HG02610 (cell line): ENCODE measurements around the gene TST.

Experiments
- ATAC-seq: cut with Tn5 transposase; IDR thresholded peaks from one replicate; pipeline ENCODE4 v1.9.1; 2021; ENCODE audit warnings: mild to moderate bottlenecking, moderate library complexity; ENCODE audit not compliant: unreplicated experiment

The TST gene

GRCh38 chr22:36988075-36988832 lies 31.0 kb downstream of the TST start:
- no peak for ATAC-seq

- no peak for ATAC-seq
These were observed 32.9 kb downstream of the TST start for GRCh38 chr22:36986242-36986821.

- no peak for ATAC-seq
These were observed 33.9 kb downstream of the TST start for GRCh38 chr22:36985211-36985889.

GRCh38 chr22:36982136-36982535 lies 37.1 kb downstream of the TST start:
- no peak for ATAC-seq

- no peak for ATAC-seq
These were observed 37.9 kb downstream of the TST start for GRCh38 chr22:36981247-36981775.

GRCh38 chr22:36979016-36979910 lies 40.0 kb downstream of the TST start:
- ATAC-seq, result no peak

GRCh38 chr22:36977947-36978660 lies 41.1 kb downstream of the TST start:
- ATAC-seq, result peak; percentile 70

GRCh38 chr22:36977401-36977861 lies 41.8 kb downstream of the TST start:
- ATAC-seq, result no peak

GRCh38 chr22:36976606-36977005 lies 42.6 kb downstream of the TST start:
- no peak for ATAC-seq

GRCh38 chr22:36971341-36972125 lies 47.7 kb downstream of the TST start:
- no peak for ATAC-seq

GRCh38 chr22:36968249-36968964 lies 50.8 kb downstream of the TST start:
- ATAC-seq, result no peak

GRCh38 chr22:36966851-36967540 lies 52.3 kb downstream of the TST start:
- no peak for ATAC-seq

- ATAC-seq, result no peak
These were observed 53.6 kb downstream of the TST start for GRCh38 chr22:36965696-36966095.

- no peak for ATAC-seq
These were observed 55.1 kb downstream of the TST start for GRCh38 chr22:36964106-36964505.

- ATAC-seq, result no peak
These were observed 55.9 kb downstream of the TST start for GRCh38 chr22:36963302-36963701.

GRCh38 chr22:36961626-36962025 lies 57.6 kb downstream of the TST start:
- no peak for ATAC-seq
